ENCODE measurements around the gene NOX5.
"Not testable (repeated sequence)": the region's sequence is repeated elsewhere in the genome, so short reads cannot be mapped to it uniquely, and the experiment has no call there.

The NOX5 gene

GRCh38 chr15:69059557-69059943 lies 45.1 kb downstream of the NOX5 start:
- DNase-seq: no peak

- DNase-seq: no peak
Observed at GRCh38 chr15:69060041-69060481, 45.6 kb downstream of the NOX5 start.

GRCh38 chr15:69060744-69061143 lies 46.2 kb downstream of the NOX5 start:
- DNase-seq: peak; percentile 22 to 35

GRCh38 chr15:69061414-69061842 lies 46.9 kb downstream of the NOX5 start:
- no peak for DNase-seq

GRCh38 chr15:69064649-69065048 lies 50.2 kb downstream of the NOX5 start:
- no peak for DNase-seq

- DNase-seq: no peak
Observed at GRCh38 chr15:69066007-69066995, 51.8 kb downstream of the NOX5 start.

GRCh38 chr15:69067296-69067695 lies 52.8 kb downstream of the NOX5 start:
- no peak for DNase-seq

- no peak for DNase-seq
Observed at GRCh38 chr15:69068157-69068556, 53.7 kb downstream of the NOX5 start.

GRCh38 chr15:69069290-69069689 lies 54.8 kb downstream of the NOX5 start:
- not testable (repeated sequence) for DNase-seq

- no peak for DNase-seq
Observed at GRCh38 chr15:69069996-69070395, 55.5 kb downstream of the NOX5 start.

- DNase-seq: no peak
Observed at GRCh38 chr15:69070396-69070795, 55.9 kb downstream of the NOX5 start.

- DNase-seq: no peak
Observed at GRCh38 chr15:69071260-69071659, 56.8 kb downstream of the NOX5 start.

GRCh38 chr15:69072906-69073305 lies 58.4 kb downstream of the NOX5 start:
- no peak for DNase-seq

GRCh38 chr15:69074001-69074842 lies 59.7 kb downstream of the NOX5 start:
- no peak for DNase-seq

GRCh38 chr15:69074843-69075224 lies 60.3 kb downstream of the NOX5 start:
- no peak for DNase-seq

GRCh38 chr15:69075440-69075839 lies 60.9 kb downstream of the NOX5 start:
- no peak for DNase-seq

GRCh38 chr15:69076756-69077155 lies 62.3 kb downstream of the NOX5 start:
- DNase-seq: no peak

- DNase-seq: no peak
Observed at GRCh38 chr15:69078638-69079037, 64.1 kb downstream of the NOX5 start.

GRCh38 chr15:69080295-69081248 lies 66.1 kb downstream of the NOX5 start:
- DNase-seq: no peak

- DNase-seq: no peak
Observed at GRCh38 chr15:69081310-69082004, 67.0 kb downstream of the NOX5 start.

- DNase-seq: no peak
Observed at GRCh38 chr15:69082021-69082502, 67.6 kb downstream of the NOX5 start.

GRCh38 chr15:69082554-69082953 lies 68.1 kb downstream of the NOX5 start:
- no peak for DNase-seq

All from activated T-cell treated with anti-CD3 and anti-CD28 coated beads, Interleukin-2, amount 50 U/mL, for 48 hours (primary cell).